Glutamatergic neuron (in vitro differentiated cells): ENCODE results near the gene CROT. TPM values are rescaled to one million over a fixed set of nuclear protein-coding genes. Genes with fewer than 3 reads are reported as not detected.

Source experiments
- DNase-seq: peaks from one replicate; pipeline ENCODE4 v3.0.0; 2022
- H3K27ac Mint-ChIP-seq: one replicate; pipeline ENCODE4 v1.8.0; 2020; ENCODE audit warnings: mild to moderate bottlenecking, mixed read lengths, inconsistent platforms; ENCODE audit not compliant: unreplicated experiment
- H3K27me3 Mint-ChIP-seq: one replicate; pipeline ENCODE4 v1.8.0; 2020; ENCODE audit warnings: mild to moderate bottlenecking, moderate library complexity, mixed read lengths, inconsistent platforms; ENCODE audit not compliant: unreplicated experiment
- H3K36me3 Mint-ChIP-seq: one replicate; pipeline ENCODE4 v1.8.0; 2020; ENCODE audit warnings: mild to moderate bottlenecking, mixed read lengths, inconsistent platforms; ENCODE audit not compliant: unreplicated experiment
- H3K4me1 Mint-ChIP-seq: one replicate; pipeline ENCODE4 v1.8.0; 2020; ENCODE audit warnings: mild to moderate bottlenecking, low read depth, mixed read lengths, inconsistent platforms; ENCODE audit not compliant: unreplicated experiment
- H3K4me3 Mint-ChIP-seq: one replicate; pipeline ENCODE4 v1.8.0; 2020; ENCODE audit warnings: mild to moderate bottlenecking, mixed read lengths, inconsistent platforms; ENCODE audit not compliant: unreplicated experiment
- H3K9me3 Mint-ChIP-seq: one replicate; pipeline ENCODE4 v1.8.0; 2020; ENCODE audit warnings: mild to moderate bottlenecking, moderate library complexity, mixed read lengths, inconsistent platforms; ENCODE audit not compliant: unreplicated experiment
- CTCF ChIP-seq: fragments of 200-600 bp; sonication (generic); IDR thresholded peaks from one replicate; pipeline ENCODE4 v1.5.0; 2021; ENCODE audit not compliant: partially characterized antibody, unreplicated experiment
- total RNA-seq: library from RNA; stranded (reverse); fragmentation: NEBNext Ultra II Directional; extraction: Animal tissue kit (Norgen Biotek cat#: 25700); gene quantifications from one replicate; pipeline ENCODE4 v1.2.1, GENCODE V29; 2021; ENCODE audit not compliant: unreplicated experiment

CROT gene
- total RNA-seq, 1 donor from 2014 or later, result 4.9 TPM

GRCh38 chr7:87322912-87323311, 22.6 kb upstream of the CROT start:
- Mint-ChIP-seq H3K27me3 (no peaks in the 10 kb centered on the region), H3K4me3 (no peak overlapping the region), H3K36me3 (peaks cover 7% of the 10 kb centered on the region), H3K4me1 (no peaks in the 10 kb centered on the region), H3K27ac (no peak overlapping the region), H3K9me3 (peaks cover 2% of the 10 kb centered on the region)
- TF ChIP-seq CTCF, result no peak
- no peak for DNase-seq

GRCh38 chr7:87325576-87326370, 19.7 kb upstream of the CROT start:
- Mint-ChIP-seq H3K27ac (no peak overlapping the region), H3K4me3 (no peak overlapping the region), H3K9me3 (peaks cover 4% of the 10 kb centered on the region), H3K27me3 (peaks cover 3% of the 10 kb centered on the region), H3K4me1 (no peaks in the 10 kb centered on the region), H3K36me3 (peaks cover 25% of the 10 kb centered on the region)
- TF ChIP-seq CTCF, result no peak
- DNase-seq, result no peak

- Mint-ChIP-seq H3K4me1 (no peaks in the 10 kb centered on the region), H3K36me3 (peaks cover 25% of the 10 kb centered on the region), H3K27ac (no peak overlapping the region), H3K9me3 (peaks cover 5% of the 10 kb centered on the region), H3K4me3 (no peak overlapping the region), H3K27me3 (peaks cover 3% of the 10 kb centered on the region)
- TF ChIP-seq CTCF, result no peak
- no peak for DNase-seq
These were observed 17.2 kb upstream of the CROT start for GRCh38 chr7:87328281-87328680.

GRCh38 chr7:87330316-87330715, 15.1 kb upstream of the CROT start:
- Mint-ChIP-seq H3K9me3 (peaks cover 12% of the 10 kb centered on the region), H3K36me3 (peaks cover 30% of the 10 kb centered on the region), H3K27me3 (peaks cover 3% of the 10 kb centered on the region), H3K4me1 (no peaks in the 10 kb centered on the region), H3K4me3 (no peak overlapping the region), H3K27ac (no peak overlapping the region)
- DNase-seq, result no peak
- no peak for TF ChIP-seq CTCF

- H3K4me1 Mint-ChIP-seq, result no peaks in the 10 kb centered on the region
- no peak overlapping the region for H3K4me3 Mint-ChIP-seq
- H3K9me3 Mint-ChIP-seq, result peaks cover 12% of the 10 kb centered on the region
- TF ChIP-seq CTCF, result no peak
- H3K36me3 Mint-ChIP-seq, result peaks cover 30% of the 10 kb centered on the region
- H3K27ac Mint-ChIP-seq, result no peak overlapping the region
- DNase-seq, result no peak
- H3K27me3 Mint-ChIP-seq, result peaks cover 3% of the 10 kb centered on the region
These were observed 14.5 kb upstream of the CROT start for GRCh38 chr7:87330942-87331341.
